ENCODE results near the gene TLL1.

GRCh38 chr4:165906272-165906671 is 33.2 kb downstream of the TLL1 start:
- TF ChIP-seq CTCF (conservative IDR thresholded peaks at IDR 0.05; ENCODE audit: low read depth, low read length) (no peak), EZH2 (IDR thresholded peaks at IDR 0.05; ENCODE audit: low read length, unreplicated experiment) (no peak)
